K562 (cell line): ENCODE measurements around the gene KCNQ5. TPM values are rescaled to one million over a fixed set of nuclear protein-coding genes. Genes with fewer than 3 reads are reported as not detected.

Experiments used
- ATAC-seq: fragments of 200-7000 bp; cut with Tn5 transposase; 3 replicates; pipeline ENCODE4 v1.9.1; 2020; ENCODE audit warnings: moderate library complexity
- BruUV-seq: library from RNA; stranded (reverse); fragments of 400-500 nt; replicated peaks from 2 replicates; lab custom pipeline; 2021; lab: Mats Ljungman, UMichigan
- CTCF ChIA-PET: fragments of 300-600 bp; formaldehyde crosslinking; extraction: SDS; loops from one replicate; lab custom pipeline; 2021; ENCODE audit warnings: low intra/inter-chr PET ratio; lab: Yijun Ruan, JAX
- POLR2A ChIA-PET: fragments of 300-600, 350-650 bp; sonication (Branson Sonifier 250); formaldehyde crosslinking; extraction: SDS; loops from one replicate; lab custom pipeline; 2021; ENCODE audit warnings: antibody characterized with exemption, inconsistent platforms; lab: Yijun Ruan, JAX
- DNase-seq, 4 experiments: peaks; one replicate each; pipeline versions ENCODE4 v3.0.0 to v3.0.0-alpha.2; 2011 to 2018; ENCODE audit warnings: low spot score in 3 of 4, mixed read lengths in 3 of 4; ENCODE audit errors: extremely low read depth in 1 of 4
- FAIRE-seq: peaks from 2 replicates; lab custom pipeline; 2011; peaks lifted over from hg19 to GRCh38; lab: Jason Lieb, UNC
- H2AFZ ChIP-seq: 2 replicates; pipeline ENCODE4 v1.6.0; 2011; ENCODE audit warnings: low read depth, low read length, control low read depth, inconsistent platforms
- H3K27ac ChIP-seq: fragments of 200-600 bp; 3 replicates; pipeline ENCODE4 v1.8.0; 2011; ENCODE audit warnings: low read depth, mild to moderate bottlenecking, control low read depth, inconsistent platforms, low read length, moderate library complexity, mixed read lengths; ENCODE audit errors: extremely low read depth
- H3K27me3 ChIP-seq, 2 experiments: fragments of 300-600 bp in 1 of 2; 2 replicates in 1 of 2; 3 replicates in 1 of 2; pipeline versions ENCODE4 v1.6.0 to v1.8.0; 2011; ENCODE audit warnings: inconsistent platforms in 2 of 2, low read length in 2 of 2, mild to moderate bottlenecking in 1 of 2, mixed read lengths in 1 of 2, moderate library complexity in 1 of 2; ENCODE audit not compliant: control insufficient read depth in 2 of 2, insufficient read depth in 2 of 2
- H3K36me3 ChIP-seq: fragments of 300-600 bp; 3 replicates; pipeline ENCODE4 v1.8.0; 2011; ENCODE audit warnings: mild to moderate bottlenecking, low read length, inconsistent platforms; ENCODE audit not compliant: control insufficient read depth, insufficient read depth
- H3K4me1 ChIP-seq, 2 experiments: fragments of 200-600 bp in 1 of 2; replicated peaks in 1 of 2; 2 replicates in 1 of 2; 3 replicates in 1 of 2; pipeline versions ENCODE4 v1.5.1 to v1.8.0; 2011; ENCODE audit warnings: inconsistent platforms in 2 of 2, low read length in 2 of 2, mild to moderate bottlenecking in 1 of 2, mixed read lengths in 1 of 2, moderate library complexity in 1 of 2; ENCODE audit not compliant: control insufficient read depth in 2 of 2, insufficient read depth in 2 of 2
- H3K4me2 ChIP-seq: 2 replicates; pipeline ENCODE4 v1.6.1; 2011; ENCODE audit warnings: low read length, control low read depth, inconsistent platforms, mixed read lengths; ENCODE audit not compliant: insufficient read depth
- H3K4me3 ChIP-seq: fragments of 200-600 bp; sonication (generic), shearing (Covaris generic); 2 replicates; pipeline ENCODE4 v1.5.1; 2016; ENCODE audit warnings: control low read depth, inconsistent platforms
- H3K79me2 ChIP-seq: fragments of 200-600 bp; 3 replicates; pipeline ENCODE4 v1.8.0; 2011; ENCODE audit warnings: low read length, inconsistent platforms; ENCODE audit not compliant: control insufficient read depth, insufficient read depth
- H3K9ac ChIP-seq, 2 experiments: 2 replicates each; pipeline versions ENCODE4 v1.6.0 to v1.6.1; 2011; ENCODE audit warnings: low read depth in 2 of 2, low read length in 2 of 2, control low read depth in 1 of 2, inconsistent platforms in 1 of 2, mild to moderate bottlenecking in 1 of 2, mixed read lengths in 1 of 2; ENCODE audit not compliant: insufficient read depth in 1 of 2
- H3K9me1 ChIP-seq: one replicate; pipeline ENCODE4 v1.6.0; 2011; ENCODE audit warnings: inconsistent platforms, mild to moderate bottlenecking, low read length, moderate library complexity; ENCODE audit not compliant: control insufficient read depth, insufficient read depth
- H3K9me3 ChIP-seq: replicated peaks from 2 replicates; pipeline ENCODE4 v1.5.1; 2011; ENCODE audit warnings: low read depth, low read length, inconsistent platforms; ENCODE audit not compliant: control insufficient read depth, insufficient read depth
- H4K20me1 ChIP-seq: replicated peaks from 2 replicates; pipeline ENCODE4 v1.6.1; 2011; ENCODE audit warnings: low read length, inconsistent platforms, mixed read lengths; ENCODE audit not compliant: control insufficient read depth, insufficient read depth
- MXD1 ChIP-seq: fragments of 250-450 bp; sonication (Bioruptor Pico); IDR thresholded peaks from 2 replicates; pipeline ENCODE4 v1.8.0; 2021; ENCODE audit warnings: borderline replicate concordance, mild to moderate bottlenecking, moderate library complexity; ENCODE audit not compliant: poor library complexity, severe bottlenecking
- MYC ChIP-seq, 2 experiments: fragments of 250-450 bp in 1 of 2; sonication (Bioruptor Pico) in 1 of 2; IDR thresholded peaks; 2 replicates each; pipeline versions ENCODE4 v1.5.1 to v1.6.1; 2012 to 2021; ENCODE audit warnings: low read depth in 2 of 2, borderline replicate concordance in 1 of 2, improper control_type of control experiment in 1 of 2, low read length in 1 of 2, mild to moderate bottlenecking in 1 of 2, moderate library complexity in 1 of 2
- NELFE ChIP-seq: IDR thresholded peaks from 2 replicates; pipeline ENCODE4 v1.6.1; 2011; ENCODE audit warnings: mild to moderate bottlenecking; ENCODE audit not compliant: insufficient read depth, insufficient read length
- PYGO2 ChIP-seq: fragments of 450-650 bp; IDR thresholded peaks from 2 replicates; pipeline ENCODE4 v1.6.1; 2016; ENCODE audit warnings: mild to moderate bottlenecking, missing genetic modification characterization, moderate library complexity, missing compliant biosample characterization
- TEAD1 ChIP-seq, 2 experiments: fragments of 450-650 bp in 1 of 2; sonication (generic) in 1 of 2; formaldehyde crosslinking; IDR thresholded peaks; 2 replicates each; pipeline versions ENCODE4 v1.4.0 to v1.8.0; 2020 to 2022; ENCODE audit warnings: mild to moderate bottlenecking in 2 of 2, missing genetic modification reagents in 1 of 2
- WGBS: fragments of 100-300 bp; shearing (Covaris generic); methylation state at CpG from one replicate; pipeline ENCODE4 v1.1.6; 2016; ENCODE audit warnings: low coverage, mixed read lengths; ENCODE audit not compliant: insufficient coverage; ENCODE audit errors: missing lambda C conversion rate; 5-methylcytosine and 5-hydroxymethylcytosine counted together
- in situ Hi-C: fragments of 300-500 bp; cut with MboI; formaldehyde crosslinking; loops from 4 replicates; pipeline ENCODE4 v1.15.0; 2018; ENCODE audit warnings: inconsistent platforms, mixed read lengths
- intact Hi-C: fragments of 100-400 bp; cut with micrococcal nuclease; formaldehyde crosslinking; loops from 2 replicates; pipeline ENCODE4 v1.14.2; 2022
- polyA plus RNA-seq, 8 experiments: library from polyadenylated mRNA; depleted of rRNA in 4 of 8; stranded (reverse) in 5 of 8; unstranded in 3 of 8; fragments of >200 nt; fragmentation: Nextera tagmentation in 2 of 8; fragmentation: Illumina TruSeq in 1 of 8; extraction: Ambion mirVana in 2 of 8; extraction: Trizol in 1 of 8; gene quantifications; 2 replicates each; pipeline versions ENCODE4 v1.2.1 to v1.2.3, GENCODE V29; 2011 to 2014; ENCODE audit warnings: inconsistent platforms in 1 of 8, missing spikeins in 1 of 8
- total RNA-seq, 7 experiments: library from RNA; depleted of rRNA in 6 of 7; stranded (reverse); fragments of >200 nt in 6 of 7; fragmentation: Illumina TruSeq in 2 of 7; extraction: Trizol in 2 of 7; gene quantifications; 2 replicates each; pipeline versions ENCODE4 v1.2.1 to v1.2.3, GENCODE V29; 2011 to 2021; ENCODE audit warnings: low replicate concordance in 1 of 7
- TF ChIP-seq, protein P1 (sequence below): fragments of 450-650 bp; conservative IDR thresholded peaks from 2 replicates; pipeline ENCODE4 v1.6.1; 2016; ENCODE audit warnings: missing genetic modification characterization, low read depth, mild to moderate bottlenecking, missing compliant biosample characterization, moderate library complexity
- TF ChIP-seq, protein P2 (sequence below): fragments of 250-450 bp; sonication (Bioruptor Pico); IDR thresholded peaks from 2 replicates; pipeline ENCODE4 v1.8.0; 2022; ENCODE audit warnings: moderate library complexity, mild to moderate bottlenecking, inconsistent platforms

The KCNQ5 gene
- total and polyA plus RNA-seq, 9 of the 15 experiments (the other 6 are each of a cell fraction or from before 2014, with no cell fraction given) = 0.31 to 5.9 (median 2.6) TPM

- no TSS peak for BruUV-seq
- FAIRE-seq (no peak), ATAC-seq (no peak), DNase-seq (no peak)
- TF ChIP-seq NELFE (no peak), TEAD1 (CRISPR knock-in tag; IDR thresholded peaks at IDR 0.05) (no peak), PYGO2 (tag) (no peak), MXD1 (CRISPR knock-in tag) (no peak), MYC (IDR thresholded peaks at IDR 0.05; ENCODE audit: low read depth, low read length) (no peak), MYC (CRISPR knock-in tag; IDR thresholded peaks at IDR 0.05; ENCODE audit: borderline replicate concordance, low read depth) (no peak)
- TF ChIP-seq, protein P1, sequence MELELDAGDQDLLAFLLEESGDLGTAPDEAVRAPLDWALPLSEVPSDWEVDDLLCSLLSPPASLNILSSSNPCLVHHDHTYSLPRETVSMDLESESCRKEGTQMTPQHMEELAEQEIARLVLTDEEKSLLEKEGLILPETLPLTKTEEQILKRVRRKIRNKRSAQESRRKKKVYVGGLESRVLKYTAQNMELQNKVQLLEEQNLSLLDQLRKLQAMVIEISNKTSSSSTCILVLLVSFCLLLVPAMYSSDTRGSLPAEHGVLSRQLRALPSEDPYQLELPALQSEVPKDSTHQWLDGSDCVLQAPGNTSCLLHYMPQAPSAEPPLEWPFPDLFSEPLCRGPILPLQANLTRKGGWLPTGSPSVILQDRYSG (tag) = no peak
- TF ChIP-seq, protein P2, sequence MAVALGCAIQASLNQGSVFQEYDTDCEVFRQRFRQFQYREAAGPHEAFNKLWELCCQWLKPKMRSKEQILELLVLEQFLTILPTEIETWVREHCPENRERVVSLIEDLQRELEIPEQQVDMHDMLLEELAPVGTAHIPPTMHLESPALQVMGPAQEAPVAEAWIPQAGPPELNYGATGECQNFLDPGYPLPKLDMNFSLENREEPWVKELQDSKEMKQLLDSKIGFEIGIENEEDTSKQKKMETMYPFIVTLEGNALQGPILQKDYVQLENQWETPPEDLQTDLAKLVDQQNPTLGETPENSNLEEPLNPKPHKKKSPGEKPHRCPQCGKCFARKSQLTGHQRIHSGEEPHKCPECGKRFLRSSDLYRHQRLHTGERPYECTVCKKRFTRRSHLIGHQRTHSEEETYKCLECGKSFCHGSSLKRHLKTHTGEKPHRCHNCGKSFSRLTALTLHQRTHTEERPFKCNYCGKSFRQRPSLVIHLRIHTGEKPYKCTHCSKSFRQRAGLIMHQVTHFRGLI = no peak
- ChIA-PET CTCF (no interaction called here), POLR2A (no interaction called here)
- intact Hi-C loops = no loop called here
- Histone ChIP-seq H3K4me3 (no peak overlapping the region), H3K79me2 (no peaks in the 10 kb centered on the region), H3K4me1 (no peaks in the 10 kb centered on the region), H3K9ac (no peak overlapping the region), H3K4me2 (no peak overlapping the region), H3K27ac (no peak overlapping the region), H3K36me3 (no peaks in the 10 kb centered on the region), H3K27me3 (no peaks in the 10 kb centered on the region), H2AFZ (no peak overlapping the region), H3K9me1 (no peaks in the 10 kb centered on the region), H3K9me3 (no peaks in the 10 kb centered on the region), H4K20me1 (no peaks in the 10 kb centered on the region)
- in situ Hi-C loops = no loop called here
- WGBS = 12% methylated on average over 1 of the region's 1 CpG
Measured at GRCh38 chr6:72826744-72827438, 205.0 kb downstream of the KCNQ5 start.
